OCI-LY3 (cell line): ENCODE results near the gene DOCK1.

Source experiments
- H2AFZ ChIP-seq: fragments of 200-600, 300-600 bp; shearing (Covaris generic); 2 replicates; pipeline ENCODE4 v1.6.0; 2014; ENCODE audit warnings: antibody characterized with exemption, low read depth, low read length
- H3K27ac ChIP-seq: fragments of 200-600, 300-600 bp; sonication (generic); 2 replicates; pipeline ENCODE4 v1.5.1; 2014; ENCODE audit warnings: mild to moderate bottlenecking, low read length, moderate library complexity, mixed read lengths
- H3K27me3 ChIP-seq: fragments of 200-600, 300-600 bp; sonication (generic); 2 replicates; pipeline ENCODE4 v1.6.1; 2014; ENCODE audit warnings: low read depth, low read length, mixed read lengths
- H3K36me3 ChIP-seq: fragments of 200-600, 300-600 bp; sonication (generic); replicated peaks from 2 replicates; pipeline ENCODE3; 2014; ENCODE audit warnings: low read depth, low read length, mixed read lengths
- H3K4me1 ChIP-seq: fragments of 300-600, 200-600 bp; sonication (generic); 2 replicates; pipeline ENCODE4 v1.6.1; 2014; ENCODE audit warnings: low read length, mixed read lengths
- H3K4me2 ChIP-seq: fragments of 200-600, 300-600 bp; sonication (generic); 2 replicates; pipeline ENCODE4 v1.6.1; 2014; ENCODE audit warnings: low read length, mixed read lengths
- H3K4me3 ChIP-seq: fragments of 300-600, 200-600 bp; sonication (generic); 2 replicates; pipeline ENCODE4 v1.5.1; 2014; ENCODE audit warnings: antibody characterized with exemption, mild to moderate bottlenecking, low read length, moderate library complexity
- H3K79me2 ChIP-seq: fragments of 300-600, 200-600 bp; shearing (Covaris generic); 2 replicates; pipeline ENCODE4 v1.6.1; 2014; ENCODE audit warnings: mild to moderate bottlenecking, low read length, mixed read lengths
- H3K9ac ChIP-seq: fragments of 300-600, 200-600 bp; shearing (Covaris generic); 2 replicates; pipeline ENCODE4 v1.6.0; 2014; ENCODE audit warnings: mild to moderate bottlenecking, low read length, moderate library complexity
- H3K9me3 ChIP-seq: fragments of 200-600, 300-600 bp; shearing (Covaris generic); 2 replicates; pipeline ENCODE4 v1.6.1; 2014; ENCODE audit warnings: low read length, mixed read lengths; ENCODE audit not compliant: insufficient read depth
- H4K20me1 ChIP-seq: fragments of 200-600, 300-600 bp; sonication (generic); 2 replicates; pipeline ENCODE4 v1.6.1; 2016; ENCODE audit warnings: low read length, mixed read lengths; ENCODE audit not compliant: insufficient read depth
- EZH2phosphoT487 ChIP-seq: fragments of 200-600 bp; shearing (Covaris generic); IDR thresholded peaks from 2 replicates; pipeline ENCODE4 v1.6.1; 2018; ENCODE audit warnings: antibody characterized with exemption, mixed run types, low read depth
- TF ChIP-seq, protein P1 (sequence below): fragments of 200-600, 300-600 bp; sonication (generic); IDR thresholded peaks from 2 replicates; pipeline ENCODE4 v1.5.1; 2014; ENCODE audit warnings: antibody characterized with exemption, low read length, low read depth

DOCK1 gene

DNA sequence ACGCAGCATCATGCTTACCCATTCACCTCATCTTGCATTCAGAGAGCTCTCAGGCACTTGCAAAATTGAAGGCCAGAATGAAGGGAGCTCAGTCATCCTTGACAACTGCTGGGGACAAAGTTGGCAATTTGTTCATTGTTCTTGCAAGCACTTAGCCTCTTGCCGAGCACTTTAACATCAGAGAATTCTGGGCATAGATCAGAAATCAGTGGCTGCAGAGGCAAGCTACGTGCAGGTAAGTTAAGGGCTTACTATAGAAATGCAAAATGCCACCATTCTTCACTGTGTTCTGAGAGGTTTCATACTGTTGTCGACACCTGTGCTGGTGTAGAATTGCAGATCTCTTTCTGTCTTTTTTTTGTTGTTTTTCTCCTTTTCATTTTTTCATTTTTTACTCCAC, 375.2 kb downstream of the DOCK1 start:
- H3K4me2 ChIP-seq: no peak overlapping the region
- no peak overlapping the region for H2AFZ ChIP-seq
- no peak overlapping the region for H3K4me3 ChIP-seq
- no peak overlapping the region for H3K27ac ChIP-seq
- H3K36me3 ChIP-seq: no peaks in the 10 kb centered on the region
- no peak overlapping the region for H3K9ac ChIP-seq
- H3K79me2 ChIP-seq: no peaks in the 10 kb centered on the region
- TF ChIP-seq, protein P1, sequence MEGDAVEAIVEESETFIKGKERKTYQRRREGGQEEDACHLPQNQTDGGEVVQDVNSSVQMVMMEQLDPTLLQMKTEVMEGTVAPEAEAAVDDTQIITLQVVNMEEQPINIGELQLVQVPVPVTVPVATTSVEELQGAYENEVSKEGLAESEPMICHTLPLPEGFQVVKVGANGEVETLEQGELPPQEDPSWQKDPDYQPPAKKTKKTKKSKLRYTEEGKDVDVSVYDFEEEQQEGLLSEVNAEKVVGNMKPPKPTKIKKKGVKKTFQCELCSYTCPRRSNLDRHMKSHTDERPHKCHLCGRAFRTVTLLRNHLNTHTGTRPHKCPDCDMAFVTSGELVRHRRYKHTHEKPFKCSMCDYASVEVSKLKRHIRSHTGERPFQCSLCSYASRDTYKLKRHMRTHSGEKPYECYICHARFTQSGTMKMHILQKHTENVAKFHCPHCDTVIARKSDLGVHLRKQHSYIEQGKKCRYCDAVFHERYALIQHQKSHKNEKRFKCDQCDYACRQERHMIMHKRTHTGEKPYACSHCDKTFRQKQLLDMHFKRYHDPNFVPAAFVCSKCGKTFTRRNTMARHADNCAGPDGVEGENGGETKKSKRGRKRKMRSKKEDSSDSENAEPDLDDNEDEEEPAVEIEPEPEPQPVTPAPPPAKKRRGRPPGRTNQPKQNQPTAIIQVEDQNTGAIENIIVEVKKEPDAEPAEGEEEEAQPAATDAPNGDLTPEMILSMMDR: no peak
- TF ChIP-seq EZH2phosphoT487: no peak
- H3K9me3 ChIP-seq: no peaks in the 10 kb centered on the region
- H3K4me1 ChIP-seq: no peaks in the 10 kb centered on the region
- H4K20me1 ChIP-seq: no peaks in the 10 kb centered on the region
- no peaks in the 10 kb centered on the region for H3K27me3 ChIP-seq

DNA sequence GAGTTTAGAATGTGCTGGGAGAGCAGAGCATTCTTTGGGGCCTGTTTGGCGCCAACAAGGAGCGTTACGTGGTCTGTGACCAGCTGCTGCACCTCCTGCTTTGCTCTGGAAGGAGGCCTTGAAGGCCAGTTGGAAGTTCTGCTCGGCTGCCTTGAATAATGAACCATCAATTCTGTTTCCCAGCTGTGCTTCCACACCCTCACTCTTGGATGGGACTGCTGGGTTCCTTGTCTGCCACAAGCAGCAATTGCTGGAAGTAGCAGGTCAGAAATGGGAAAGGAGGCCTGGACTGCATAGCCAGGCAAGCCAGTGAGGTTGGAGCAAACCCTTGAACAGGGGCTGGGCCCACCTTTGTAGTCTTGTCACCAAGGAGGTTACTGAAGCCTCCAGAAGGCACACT, 377.8 kb downstream of the DOCK1 start:
- Histone ChIP-seq H3K36me3 (no peaks in the 10 kb centered on the region), H3K27ac (no peak overlapping the region), H2AFZ (no peak overlapping the region), H3K79me2 (no peaks in the 10 kb centered on the region), H3K4me3 (no peak overlapping the region), H4K20me1 (no peaks in the 10 kb centered on the region), H3K9ac (no peak overlapping the region), H3K9me3 (no peaks in the 10 kb centered on the region), H3K4me2 (no peak overlapping the region), H3K27me3 (no peaks in the 10 kb centered on the region), H3K4me1 (no peaks in the 10 kb centered on the region)
- no peak for TF ChIP-seq EZH2phosphoT487
- TF ChIP-seq, protein P1: no peak

DNA sequence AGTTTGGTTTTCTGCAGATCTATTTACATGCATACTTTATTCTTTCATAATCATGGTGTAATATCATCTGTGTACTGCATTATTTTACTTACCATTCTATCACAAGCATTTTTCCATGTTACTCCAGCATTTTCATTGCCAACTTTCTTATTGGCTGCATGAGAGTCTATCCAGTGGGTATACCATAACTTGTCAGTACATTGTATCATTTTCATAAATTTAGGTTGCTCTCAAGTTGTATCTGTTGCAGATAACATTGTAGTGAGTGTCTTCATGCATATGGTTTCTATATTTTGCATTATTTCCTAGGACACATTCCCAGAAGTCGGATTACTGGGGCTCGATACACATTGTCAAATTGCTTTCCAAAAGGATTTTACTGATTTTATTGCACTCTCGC, 378.3 kb downstream of the DOCK1 start:
- Histone ChIP-seq H3K9ac (no peak overlapping the region), H3K27ac (no peak overlapping the region), H3K4me2 (no peak overlapping the region), H2AFZ (no peak overlapping the region), H3K4me1 (no peaks in the 10 kb centered on the region), H3K36me3 (no peaks in the 10 kb centered on the region), H4K20me1 (no peaks in the 10 kb centered on the region), H3K9me3 (no peaks in the 10 kb centered on the region), H3K79me2 (no peaks in the 10 kb centered on the region), H3K27me3 (no peaks in the 10 kb centered on the region), H3K4me3 (no peak overlapping the region)
- TF ChIP-seq, protein P1: no peak
- no peak for TF ChIP-seq EZH2phosphoT487

DNA sequence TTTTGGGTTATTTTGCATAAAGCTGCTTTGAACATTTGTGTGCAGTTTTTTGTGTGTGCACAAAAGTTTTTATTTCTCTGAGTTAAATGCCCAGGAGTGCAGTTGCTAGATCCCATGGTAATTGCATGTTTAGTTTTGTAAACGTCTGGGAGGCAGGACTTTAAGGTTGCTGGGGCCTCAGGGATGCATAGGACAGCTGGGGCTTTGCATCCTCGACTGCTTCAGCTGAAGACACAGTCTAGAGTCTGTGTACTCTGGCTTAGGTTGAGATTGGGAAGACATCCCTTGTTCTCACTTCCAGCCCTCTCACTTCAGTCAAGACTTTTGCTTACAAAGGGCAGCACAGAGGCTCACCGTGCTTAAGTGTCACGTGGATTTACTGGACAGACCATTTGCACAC, 385.6 kb downstream of the DOCK1 start:
- no peak overlapping the region for H2AFZ ChIP-seq
- no peaks in the 10 kb centered on the region for H4K20me1 ChIP-seq
- H3K27me3 ChIP-seq: no peaks in the 10 kb centered on the region
- H3K9ac ChIP-seq: no peak overlapping the region
- H3K27ac ChIP-seq: no peak overlapping the region
- H3K36me3 ChIP-seq: no peaks in the 10 kb centered on the region
- no peak overlapping the region for H3K4me2 ChIP-seq
- no peaks in the 10 kb centered on the region for H3K9me3 ChIP-seq
- no peaks in the 10 kb centered on the region for H3K4me1 ChIP-seq
- no peaks in the 10 kb centered on the region for H3K79me2 ChIP-seq
- no peak for TF ChIP-seq EZH2phosphoT487
- TF ChIP-seq, protein P1: no peak
- H3K4me3 ChIP-seq: no peak overlapping the region
